AG04450 (cell line): ENCODE measurements around the gene OSTF1. TPM values are rescaled to one million over a fixed set of nuclear protein-coding genes. Genes with fewer than 3 reads are reported as not detected.

Experiments used
- CTCF ChIA-PET: fragments of 300-600, 350-600 bp; formaldehyde crosslinking; extraction: SDS; loops from one replicate; lab custom pipeline; 2022; ENCODE audit warnings: antibody characterized with exemption, inconsistent platforms; lab: Charles Lee
- POLR2A ChIA-PET: fragments of 350-600 bp; formaldehyde crosslinking; extraction: SDS; loops from one replicate; lab custom pipeline; 2021; ENCODE audit warnings: antibody characterized with exemption, inconsistent platforms; lab: Yijun Ruan, JAX
- DNase-seq: peaks from one replicate; pipeline ENCODE4 v3.0.0-alpha.2; 2011; ENCODE audit warnings: low read depth, low spot score
- H3K27ac ChIP-seq: one replicate; pipeline ENCODE4 v1.5.1; 2012; ENCODE audit warnings: low read depth, low read length, control low read depth
- H3K27me3 ChIP-seq: one replicate; pipeline ENCODE4 v1.6.0; 2012; ENCODE audit warnings: low read length; ENCODE audit not compliant: control insufficient read depth, insufficient read depth
- H3K4me3 ChIP-seq: 2 replicates; pipeline ENCODE4 v1.5.1; 2011; ENCODE audit warnings: mild to moderate bottlenecking, low read depth, low read length, control low read depth
- H3K9me3 ChIP-seq: 2 replicates; pipeline ENCODE4 v1.5.1; 2012; ENCODE audit warnings: low read length; ENCODE audit not compliant: control insufficient read depth, insufficient read depth
- CTCF ChIP-seq: IDR thresholded peaks from 2 replicates; pipeline ENCODE4 v1.5.1; 2011; ENCODE audit warnings: low read depth, low read length, control low read depth, inconsistent platforms
- polyA plus RNA-seq: library from polyadenylated mRNA; depleted of rRNA; stranded (reverse); fragments of >200 nt; gene quantifications from 2 replicates; pipeline ENCODE4 v1.2.3, GENCODE V29; 2011

OSTF1 gene
- polyA plus RNA-seq, 1 experiment, result 22.7 TPM

GRCh38 chr9:75083188-75083970 lies 4.9 kb upstream of the OSTF1 start:
- Histone ChIP-seq H3K27me3 (no peaks in the 10 kb centered on the region), H3K4me3 (no peak overlapping the region), H3K9me3 (peaks cover 4% of the 10 kb centered on the region; the same call in 1 of the 2 replicates), H3K27ac (no peak overlapping the region)
- no peak for TF ChIP-seq CTCF
- no peak for DNase-seq
- ChIA-PET CTCF (interaction anchor here (1.1 to 4.6 kb wide), 4 partner anchors 12 to 308 kb away, joined by 3 to 42 read pairs (median 10); partner anchors contain the start of gene C9orf40), POLR2A (no interaction called here)

GRCh38 chr9:75084081-75084672 lies 4.1 kb upstream of the OSTF1 start:
- no peak overlapping the region for H3K27ac ChIP-seq
- POLR2A ChIA-PET, result no interaction called here
- CTCF ChIA-PET, result interaction anchor here (0.6 to 4.6 kb wide), 4 partner anchors 10 to 309 kb away, joined by 4 to 42 read pairs (median 10); partner anchors contain the start of gene C9orf40
- TF ChIP-seq CTCF, result no peak
- peaks cover 4% of the 10 kb centered on the region; the same call in 1 of the 2 replicates for H3K9me3 ChIP-seq
- no peaks in the 10 kb centered on the region for H3K27me3 ChIP-seq
- H3K4me3 ChIP-seq, result no peak overlapping the region
- DNase-seq, result no peak

GRCh38 chr9:75085640-75086039 lies 2.7 kb upstream of the OSTF1 start:
- no peak for DNase-seq
- POLR2A ChIA-PET, result no interaction called here
- Histone ChIP-seq H3K27ac (no peak overlapping the region), H3K27me3 (no peaks in the 10 kb centered on the region), H3K4me3 (no peak overlapping the region), H3K9me3 (peaks cover 4% of the 10 kb centered on the region; the same call in 1 of the 2 replicates)
- CTCF ChIA-PET, result interaction anchor here (0.8 to 4.6 kb wide), 6 partner anchors 8 to 311 kb away, joined by 3 to 42 read pairs (median 8); partner anchors contain the start of genes C9orf40 and CARNMT1
- TF ChIP-seq CTCF, result no peak

GRCh38 chr9:75086541-75087288 lies 1.6 kb upstream of the OSTF1 start:
- POLR2A ChIA-PET, result interaction anchor here (1.2 to 1.8 kb wide), 2 partner anchors 59 to 83 kb away, joined by 4 to 8 read pairs; partner anchors contain the start of gene CARNMT1
- no peak for TF ChIP-seq CTCF
- CTCF ChIA-PET, result interaction anchor here (0.8 to 4.6 kb wide), 7 partner anchors 9 to 312 kb away, joined by 3 to 42 read pairs (median 7); partner anchors contain the start of genes C9orf40 and CARNMT1
- H3K4me3 ChIP-seq, result peak overlapping the region; percentile 98
- peaks cover 4% of the 10 kb centered on the region; the same call in 1 of the 2 replicates for H3K9me3 ChIP-seq
- no peak for DNase-seq
- no peak overlapping the region for H3K27ac ChIP-seq
- H3K27me3 ChIP-seq, result no peaks in the 10 kb centered on the region
